GM12891 (cell line): Measurements from ENCODE around the gene RBM38.

ENCODE experiments used
- POLR2AphosphoS5 ChIP-seq: IDR thresholded peaks from 2 replicates; pipeline ENCODE4 v1.6.1; 2011; ENCODE audit warnings: low read depth, low read length, control low read depth
- TAF1 ChIP-seq: IDR thresholded peaks from 2 replicates; pipeline ENCODE4 v1.6.1; 2011; ENCODE audit warnings: low read depth, low read length, control low read depth

GRCh38 chr20:57436223-57436545, 45.0 kb downstream of the RBM38 start:
- no peak for TF ChIP-seq POLR2AphosphoS5
- no peak for TF ChIP-seq TAF1
